Activated naive CD4-positive, alpha-beta T cell treated with anti-CD3 and anti-CD28 coated beads, Interleukin-2, amount 50 U/mL, for 16 hours (primary cell): ENCODE measurements around the gene FYB2.
A peak's percentile ranks its signal among the peaks of the same experiment; 100 is the strongest.

Experiments used
- DNase-seq: peaks from one replicate; pipeline ENCODE4 v3.0.0-alpha.2; 2020

FYB2 gene

GRCh38 chr1:56834137-56834900, 15.1 kb upstream of the FYB2 start:
- DNase-seq = no peak

GRCh38 chr1:56833088-56833487, 13.9 kb upstream of the FYB2 start:
- DNase-seq = no peak

- DNase-seq = peak; percentile 59
Measured at GRCh38 chr1:56831871-56832693, 12.9 kb upstream of the FYB2 start.

GRCh38 chr1:56830052-56830451, 10.8 kb upstream of the FYB2 start:
- DNase-seq = no peak

- DNase-seq = no peak
Measured at GRCh38 chr1:56827711-56828110, 8.5 kb upstream of the FYB2 start.

- DNase-seq = no peak
Measured at GRCh38 chr1:56825436-56825835, 6.2 kb upstream of the FYB2 start.

- DNase-seq = no peak
Measured at GRCh38 chr1:56824938-56825337, 5.7 kb upstream of the FYB2 start.

- no peak for DNase-seq
Measured at GRCh38 chr1:56824271-56824670, 5.1 kb upstream of the FYB2 start.

GRCh38 chr1:56821462-56821797, 2.2 kb upstream of the FYB2 start:
- DNase-seq = no peak

- DNase-seq = peak; percentile 62
Measured at GRCh38 chr1:56820755-56821461, 1.7 kb upstream of the FYB2 start.

GRCh38 chr1:56817716-56818463, 1.3 kb downstream of the FYB2 start:
- DNase-seq = no peak

- DNase-seq = no peak
Measured at GRCh38 chr1:56816909-56817308, 2.3 kb downstream of the FYB2 start.

- DNase-seq = no peak
Measured at GRCh38 chr1:56816264-56816663, 2.9 kb downstream of the FYB2 start.

GRCh38 chr1:56814205-56814604, 5.0 kb downstream of the FYB2 start:
- DNase-seq = no peak

GRCh38 chr1:56811331-56811730, 7.9 kb downstream of the FYB2 start:
- no peak for DNase-seq

GRCh38 chr1:56808410-56808809, 10.8 kb downstream of the FYB2 start:
- no peak for DNase-seq

GRCh38 chr1:56806804-56807203, 12.4 kb downstream of the FYB2 start:
- no peak for DNase-seq

- no peak for DNase-seq
Measured at GRCh38 chr1:56803561-56804156, 15.5 kb downstream of the FYB2 start.

GRCh38 chr1:56799605-56800400, 19.4 kb downstream of the FYB2 start:
- no peak for DNase-seq

GRCh38 chr1:56798053-56798471, 21.1 kb downstream of the FYB2 start:
- DNase-seq = no peak

GRCh38 chr1:56797065-56797685, 22.0 kb downstream of the FYB2 start:
- no peak for DNase-seq
